ENCODE measurements around the gene SPTB.

Gene SPTB

DNA sequence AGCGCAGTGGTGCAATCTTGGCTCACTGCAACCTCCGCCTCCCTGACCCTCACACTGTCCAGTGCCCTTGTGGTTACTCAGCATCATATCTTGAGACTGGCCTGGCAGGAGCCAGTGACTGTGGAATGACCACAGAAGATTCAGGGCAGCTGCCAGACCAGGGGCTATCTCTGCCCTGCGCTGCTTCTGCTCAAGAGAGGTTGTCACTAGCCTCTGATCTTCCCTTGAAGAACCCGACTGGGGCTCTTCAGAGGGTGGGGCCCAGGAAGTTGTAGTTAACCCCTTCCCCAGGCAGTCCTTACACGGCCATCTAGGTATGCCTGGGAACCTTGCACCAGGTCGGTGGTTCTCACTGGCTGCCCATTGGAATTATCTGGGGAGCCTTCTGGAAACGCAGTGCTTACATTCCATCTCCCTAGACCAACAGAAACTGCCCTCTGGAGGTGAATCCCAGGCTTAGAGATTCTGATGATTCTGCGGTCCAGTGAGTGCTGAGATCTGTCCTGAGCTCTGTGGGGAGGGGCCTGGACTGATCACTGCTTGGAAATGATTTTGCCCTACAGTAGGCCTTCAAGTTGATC is 134.1 kb downstream of the SPTB start:
- H3K27ac ChIP-seq, result no peak overlapping the region
- TF ChIP-seq, protein P1, sequence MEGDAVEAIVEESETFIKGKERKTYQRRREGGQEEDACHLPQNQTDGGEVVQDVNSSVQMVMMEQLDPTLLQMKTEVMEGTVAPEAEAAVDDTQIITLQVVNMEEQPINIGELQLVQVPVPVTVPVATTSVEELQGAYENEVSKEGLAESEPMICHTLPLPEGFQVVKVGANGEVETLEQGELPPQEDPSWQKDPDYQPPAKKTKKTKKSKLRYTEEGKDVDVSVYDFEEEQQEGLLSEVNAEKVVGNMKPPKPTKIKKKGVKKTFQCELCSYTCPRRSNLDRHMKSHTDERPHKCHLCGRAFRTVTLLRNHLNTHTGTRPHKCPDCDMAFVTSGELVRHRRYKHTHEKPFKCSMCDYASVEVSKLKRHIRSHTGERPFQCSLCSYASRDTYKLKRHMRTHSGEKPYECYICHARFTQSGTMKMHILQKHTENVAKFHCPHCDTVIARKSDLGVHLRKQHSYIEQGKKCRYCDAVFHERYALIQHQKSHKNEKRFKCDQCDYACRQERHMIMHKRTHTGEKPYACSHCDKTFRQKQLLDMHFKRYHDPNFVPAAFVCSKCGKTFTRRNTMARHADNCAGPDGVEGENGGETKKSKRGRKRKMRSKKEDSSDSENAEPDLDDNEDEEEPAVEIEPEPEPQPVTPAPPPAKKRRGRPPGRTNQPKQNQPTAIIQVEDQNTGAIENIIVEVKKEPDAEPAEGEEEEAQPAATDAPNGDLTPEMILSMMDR (IDR thresholded peaks at IDR 0.05), result no peak
- TF ChIP-seq ZFX (IDR thresholded peaks at IDR 0.05; ENCODE audit: borderline replicate concordance), result no peak

DNA sequence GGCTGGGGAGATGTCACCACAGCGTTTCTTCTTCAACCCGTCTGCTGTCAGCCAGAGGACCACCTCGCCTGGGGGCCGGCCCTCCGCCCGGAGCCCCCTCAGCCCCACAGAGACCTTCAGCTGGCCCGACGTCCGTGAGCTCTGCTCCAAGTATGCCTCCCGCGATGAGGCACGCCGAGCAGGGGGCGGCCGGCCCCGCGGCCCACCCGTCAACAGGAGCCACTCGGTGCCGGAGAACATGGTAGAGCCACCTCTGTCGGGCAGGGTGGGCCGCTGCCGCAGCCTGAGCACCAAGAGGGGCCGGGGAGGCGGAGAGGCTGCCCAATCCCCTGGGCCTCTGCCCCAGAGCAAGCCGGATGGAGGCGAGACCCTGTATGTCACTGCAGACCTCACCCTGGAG is 136.6 kb downstream of the SPTB start:
- H3K27ac ChIP-seq, result no peak overlapping the region
- TF ChIP-seq, protein P1 (IDR thresholded peaks at IDR 0.05), result no peak
- no peak for TF ChIP-seq ZFX (IDR thresholded peaks at IDR 0.05; ENCODE audit: borderline replicate concordance)

- no peak overlapping the region for H3K27ac ChIP-seq
- TF ChIP-seq ZFX (IDR thresholded peaks at IDR 0.05; ENCODE audit: borderline replicate concordance), result no peak
- TF ChIP-seq, protein P1 (IDR thresholded peaks at IDR 0.05), result no peak
These were observed 137.7 kb downstream of the SPTB start for GRCh38 chr14:64741961-64742360.

GRCh38 chr14:64741200-64741599 is 138.5 kb downstream of the SPTB start:
- no peak for TF ChIP-seq ZFX (IDR thresholded peaks at IDR 0.05; ENCODE audit: borderline replicate concordance)
- TF ChIP-seq, protein P1 (IDR thresholded peaks at IDR 0.05), result no peak
- H3K27ac ChIP-seq, result no peak overlapping the region

DNA sequence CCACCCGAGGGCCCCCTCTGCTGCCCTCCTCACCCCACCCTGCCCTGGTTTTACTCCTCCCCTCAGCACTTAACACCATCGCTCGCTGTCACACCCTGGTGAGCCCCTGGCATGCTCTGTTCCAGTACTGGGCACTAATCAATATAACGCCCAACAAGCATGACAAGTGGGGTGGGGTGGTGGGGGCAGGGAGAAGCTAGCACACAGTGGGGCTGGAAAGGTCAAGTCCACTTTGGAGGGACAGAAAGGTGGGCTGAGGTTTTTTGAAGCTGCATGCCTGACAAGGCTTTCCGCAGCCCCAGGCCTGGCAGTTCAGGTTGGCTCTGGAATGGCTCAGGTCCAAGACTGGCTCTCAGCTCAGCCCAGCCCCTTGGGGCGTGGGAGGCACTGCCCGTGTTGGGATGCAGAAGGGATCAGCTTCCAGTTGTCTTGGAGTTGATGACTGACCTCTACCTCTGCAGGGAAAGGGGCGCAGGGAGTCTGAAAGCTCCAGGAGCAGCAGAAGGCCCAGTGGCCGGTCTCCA is 141.4 kb downstream of the SPTB start:
- H3K27ac ChIP-seq, result no peak overlapping the region

DNA sequence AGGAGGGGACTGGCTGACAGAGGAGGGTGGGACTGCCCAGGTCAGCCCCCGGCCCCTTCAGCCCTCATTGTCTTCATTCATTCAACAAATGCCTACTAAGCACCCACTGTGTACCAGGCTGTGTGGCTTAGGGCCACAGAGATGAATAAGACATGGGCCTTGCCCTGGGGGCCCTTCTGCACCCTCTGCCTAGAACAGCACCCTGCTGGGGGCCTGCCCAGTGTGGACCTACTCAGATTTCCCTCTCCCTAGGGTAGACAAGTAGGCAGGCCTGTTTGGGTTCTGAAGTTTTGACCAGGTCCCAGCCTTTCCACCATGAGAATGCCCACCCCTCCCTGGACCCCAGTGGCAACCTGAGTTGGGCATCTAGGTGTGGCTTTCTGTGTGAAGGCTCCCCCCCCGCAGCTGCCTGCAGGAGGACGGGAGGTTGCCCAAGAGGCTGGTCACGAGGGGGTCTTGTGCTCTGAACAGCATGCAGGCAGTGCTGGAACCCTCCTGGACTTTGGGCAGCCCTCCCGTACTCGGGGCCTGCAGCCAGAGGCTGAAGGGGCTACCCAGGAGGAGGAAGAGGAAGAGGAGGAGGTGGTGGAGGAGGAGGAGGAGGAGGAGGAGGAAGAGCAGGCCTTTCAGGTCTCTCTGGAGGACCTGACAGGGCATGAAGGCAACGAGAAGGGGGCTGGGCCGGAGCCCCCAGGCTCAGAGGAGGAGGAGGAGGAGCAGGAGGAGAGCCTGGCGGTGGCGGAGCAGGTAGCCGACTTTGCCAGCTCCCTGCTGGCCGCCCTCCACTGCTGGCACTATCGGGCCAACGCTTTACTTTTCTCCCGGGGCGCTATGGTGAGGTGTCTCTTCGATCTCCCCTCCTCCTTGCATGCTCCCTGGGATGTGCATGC is 142.1 kb downstream of the SPTB start:
- TF ChIP-seq, protein P1 (IDR thresholded peaks at IDR 0.05), result no peak
- no peak for TF ChIP-seq ZFX (IDR thresholded peaks at IDR 0.05; ENCODE audit: borderline replicate concordance)
- no peak overlapping the region for H3K27ac ChIP-seq

More for the DNA sequence above, 141.4 kb downstream of the SPTB start:
- TF ChIP-seq, protein P1 (IDR thresholded peaks at IDR 0.05), result no peak
- TF ChIP-seq ZFX (IDR thresholded peaks at IDR 0.05; ENCODE audit: borderline replicate concordance), result no peak
